GM03348 (cell line): ENCODE measurements around the gene GPR61.
A peak's percentile ranks its signal among the peaks of the same experiment; 100 is the strongest.

Experiments
- DNase-seq: peaks from one replicate; pipeline ENCODE4 v3.0.0; 2012; ENCODE audit warnings: low spot score

The GPR61 gene

GRCh38 chr1:109508873-109509175 is 30.8 kb upstream of the GPR61 start:
- no peak for DNase-seq

DNA sequence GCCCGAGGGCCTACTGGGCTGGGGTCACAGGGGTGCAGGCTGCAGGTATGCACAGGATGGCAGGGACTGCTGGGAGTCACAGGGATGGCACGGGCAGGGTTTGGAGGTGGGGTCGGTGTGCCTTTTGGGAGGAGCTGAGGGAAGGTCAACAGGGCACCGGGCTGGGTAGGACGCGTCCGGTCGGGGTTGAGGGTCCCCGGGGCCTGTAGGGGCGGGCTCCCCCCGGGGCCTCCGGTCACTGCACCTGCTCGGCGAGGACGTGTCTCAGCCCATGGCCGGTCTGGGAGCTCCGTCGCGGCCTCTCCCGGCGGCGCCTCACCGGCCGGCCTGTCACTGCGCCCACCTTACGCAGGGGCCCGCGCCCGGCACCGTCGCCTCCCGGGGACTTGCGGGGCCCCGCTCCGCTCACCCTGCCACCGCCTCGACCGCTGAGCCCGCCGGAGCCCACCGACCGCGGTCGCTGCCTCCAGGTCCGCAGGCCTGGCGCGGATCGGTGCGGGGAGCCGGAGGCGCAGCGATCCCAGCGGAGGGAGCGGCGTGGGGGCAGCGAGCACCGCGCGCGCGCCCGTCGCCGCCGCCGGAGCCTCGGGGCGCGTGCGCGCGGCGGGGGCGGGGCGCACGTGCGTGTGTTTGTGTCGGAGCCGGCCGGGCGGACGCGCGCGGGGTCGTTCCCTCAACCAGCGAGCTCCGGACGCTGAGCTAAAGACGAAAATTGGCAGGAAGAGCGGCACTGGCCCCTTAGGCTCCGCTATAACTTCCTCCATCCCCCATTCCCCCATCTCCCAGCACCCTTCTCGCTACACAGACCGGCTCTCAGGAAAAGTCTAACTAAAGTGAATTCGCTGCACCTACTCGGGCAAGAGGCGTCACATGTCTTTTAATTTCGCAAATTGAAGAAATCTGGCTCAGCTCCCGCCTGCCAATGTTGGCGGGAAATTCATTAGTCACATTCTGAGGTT is 30.2 kb upstream of the GPR61 start, which contains the start of gene AMIGO1:
AMIGO1 (minus strand) TSS at position 552 of the 959 bp plus-strand sequence. CDS start 815 bp downstream, outside the sequence.
- DNase-seq = peak; percentile 95

GRCh38 chr1:109513110-109513710 is 26.5 kb upstream of the GPR61 start:
- DNase-seq = no peak

DNA sequence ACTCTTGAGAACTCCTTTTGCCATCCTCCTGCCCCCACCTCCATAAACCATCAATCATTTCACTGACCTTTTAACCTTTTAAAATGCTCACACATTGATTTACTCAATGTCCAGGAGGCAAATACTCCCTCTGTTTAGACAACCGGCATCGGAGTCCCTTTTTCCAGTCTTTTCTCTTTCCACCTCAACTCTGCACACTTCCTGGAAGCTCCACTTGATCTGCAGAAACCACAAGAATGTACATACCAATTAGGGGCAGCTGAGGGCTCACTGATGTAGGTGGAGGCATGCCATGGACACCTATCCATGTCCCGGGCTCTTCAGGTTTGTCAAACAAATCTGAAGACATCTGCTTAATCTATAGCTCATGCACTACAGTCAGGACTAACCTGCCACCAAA is 24.8 kb upstream of the GPR61 start:
- DNase-seq = no peak

GRCh38 chr1:109516872-109517271 is 22.8 kb upstream of the GPR61 start:
- no peak for DNase-seq

DNA sequence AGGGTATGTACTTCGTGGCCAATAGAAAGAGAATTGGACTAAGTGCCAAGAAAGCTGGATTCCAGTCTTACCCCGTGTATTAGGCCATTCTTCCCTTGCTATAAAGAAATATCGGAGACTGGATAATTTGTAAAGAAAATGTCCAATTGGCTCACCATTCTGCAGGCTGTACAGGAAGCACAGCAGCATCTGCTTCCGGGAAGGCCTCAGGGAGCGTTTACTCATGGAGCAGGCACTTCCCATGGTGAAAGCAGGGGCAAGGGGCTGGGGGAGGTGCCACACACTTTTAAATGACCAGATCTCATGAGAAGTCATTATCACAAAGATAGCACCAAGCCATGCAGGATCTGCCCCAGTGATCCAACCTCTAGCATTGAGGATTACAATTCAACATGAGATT is 22.3 kb upstream of the GPR61 start:
- no peak for DNase-seq

DNA sequence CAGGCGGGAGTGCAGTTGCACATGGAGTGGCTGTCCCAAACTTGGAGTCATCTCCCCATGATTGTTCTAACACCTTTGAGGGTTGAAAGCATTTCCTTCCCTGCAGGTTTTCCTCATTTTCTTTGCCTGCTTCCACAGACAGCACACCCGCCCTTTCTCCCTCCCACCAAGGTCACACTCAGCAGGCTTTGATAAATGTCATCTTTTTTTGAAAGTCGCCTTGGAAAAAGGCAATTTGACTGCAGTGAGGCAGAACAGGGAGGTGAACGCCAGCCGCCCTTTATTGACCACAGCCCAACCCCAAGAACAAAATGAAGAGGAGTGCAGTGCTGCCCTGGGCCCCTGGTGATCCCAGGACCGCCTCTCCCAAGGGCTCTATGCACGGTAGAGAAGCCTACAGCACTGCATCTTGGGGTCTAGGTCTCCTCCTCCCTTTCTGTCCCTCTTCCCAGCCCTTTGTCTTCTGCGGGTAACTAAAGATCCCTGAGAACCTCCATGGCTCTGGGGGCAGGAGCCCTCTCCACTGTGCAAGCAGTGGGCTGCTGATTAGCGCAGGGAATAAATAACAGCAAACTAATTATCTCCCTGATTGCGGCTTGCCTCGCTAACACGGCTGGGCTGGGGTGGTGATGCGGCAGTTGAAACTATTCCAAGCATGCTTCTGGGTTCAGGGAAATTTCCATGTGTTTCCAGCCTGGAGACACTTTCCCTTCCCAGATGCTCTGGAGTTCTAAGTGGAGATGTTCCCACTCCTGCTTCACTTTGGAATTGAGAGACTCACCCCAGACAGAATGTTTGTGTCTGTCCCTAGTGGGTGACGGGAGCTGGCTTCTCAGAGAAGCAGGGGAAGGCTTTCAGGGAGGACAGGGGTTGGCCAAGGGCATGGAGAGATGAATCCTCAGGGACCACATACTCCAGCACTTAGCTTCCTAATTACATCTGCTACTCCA is 18.4 kb upstream of the GPR61 start:
- peak; percentile 52 for DNase-seq

DNA sequence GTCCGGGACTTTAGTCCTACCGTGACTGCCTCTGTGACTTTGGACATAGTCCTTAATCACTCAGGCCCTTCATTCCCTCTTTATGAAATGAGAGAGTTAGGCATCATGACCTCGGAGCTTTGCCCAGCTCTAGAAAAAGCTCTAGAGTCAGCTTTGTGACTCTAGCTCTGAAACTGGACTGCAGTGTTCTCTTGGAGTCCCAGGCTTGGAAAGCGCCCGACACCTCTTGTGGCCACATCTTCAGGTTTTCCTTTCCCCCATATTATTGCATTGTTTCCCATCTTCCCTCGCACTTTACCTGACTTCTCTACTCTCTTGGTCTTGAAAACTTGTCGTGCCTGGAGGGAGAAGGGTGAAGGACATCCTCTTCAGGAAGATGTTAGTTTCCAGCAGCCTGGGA is 17.6 kb upstream of the GPR61 start:
- DNase-seq = no peak

DNA sequence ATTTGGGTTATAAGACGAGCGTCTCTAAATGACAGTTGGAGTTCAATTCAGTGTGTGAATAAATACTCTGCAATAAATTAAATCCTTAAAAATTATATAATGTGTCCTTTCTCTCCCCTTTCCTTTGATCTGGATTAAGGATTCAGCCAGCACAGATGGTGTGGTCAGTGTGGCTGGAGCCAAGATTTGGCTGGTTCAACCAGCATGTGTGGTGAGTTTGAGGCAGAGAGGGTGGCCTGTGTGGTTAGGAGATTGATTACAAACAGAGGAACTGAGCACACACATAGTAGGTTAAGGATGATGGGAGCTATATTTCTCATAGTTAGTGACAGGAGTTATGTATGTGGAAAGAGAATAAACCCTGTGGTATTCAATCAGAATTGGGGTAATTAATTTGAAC is 16.0 kb upstream of the GPR61 start:
- DNase-seq = no peak

GRCh38 chr1:109527098-109527811 is 12.4 kb upstream of the GPR61 start:
- no peak for DNase-seq

- DNase-seq = no peak
Observed at GRCh38 chr1:109527846-109528695, 11.6 kb upstream of the GPR61 start.

- DNase-seq = no peak
Observed at GRCh38 chr1:109528712-109529111, 11.0 kb upstream of the GPR61 start.

DNA sequence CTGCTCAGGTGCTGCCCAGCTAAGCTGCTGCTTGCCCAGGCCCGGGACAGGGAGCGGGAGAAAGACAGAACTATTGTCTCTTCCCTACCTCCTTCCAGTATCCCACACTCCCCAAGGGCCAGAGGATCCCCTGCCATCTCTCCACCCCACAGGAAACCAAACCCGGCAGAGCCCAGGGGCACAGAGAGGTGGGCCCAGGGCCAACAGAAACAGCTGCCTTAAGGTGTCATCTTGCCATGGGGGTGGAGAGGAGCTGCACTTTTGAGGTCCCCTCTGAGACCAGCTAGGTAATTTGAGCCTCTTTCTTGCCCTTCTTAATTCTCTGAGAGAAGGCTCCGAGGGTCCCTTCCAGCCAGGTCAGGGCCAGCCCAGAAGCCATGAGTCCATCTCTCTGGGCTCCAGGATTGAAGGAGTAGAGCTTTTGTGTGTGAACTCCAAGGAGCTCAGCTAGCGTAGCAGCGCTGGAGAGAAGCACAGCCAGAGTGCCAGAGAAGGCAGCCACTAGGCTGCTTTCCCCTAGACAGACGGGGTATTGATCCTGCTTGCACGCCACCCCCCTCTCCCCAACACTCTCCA is 9.7 kb upstream of the GPR61 start:
- no peak for DNase-seq

GRCh38 chr1:109530457-109531087 is 9.1 kb upstream of the GPR61 start:
- no peak for DNase-seq

- DNase-seq = no peak
Observed at GRCh38 chr1:109531380-109531779, 8.3 kb upstream of the GPR61 start.

- no peak for DNase-seq
Observed at GRCh38 chr1:109531826-109532364, 7.8 kb upstream of the GPR61 start.

DNA sequence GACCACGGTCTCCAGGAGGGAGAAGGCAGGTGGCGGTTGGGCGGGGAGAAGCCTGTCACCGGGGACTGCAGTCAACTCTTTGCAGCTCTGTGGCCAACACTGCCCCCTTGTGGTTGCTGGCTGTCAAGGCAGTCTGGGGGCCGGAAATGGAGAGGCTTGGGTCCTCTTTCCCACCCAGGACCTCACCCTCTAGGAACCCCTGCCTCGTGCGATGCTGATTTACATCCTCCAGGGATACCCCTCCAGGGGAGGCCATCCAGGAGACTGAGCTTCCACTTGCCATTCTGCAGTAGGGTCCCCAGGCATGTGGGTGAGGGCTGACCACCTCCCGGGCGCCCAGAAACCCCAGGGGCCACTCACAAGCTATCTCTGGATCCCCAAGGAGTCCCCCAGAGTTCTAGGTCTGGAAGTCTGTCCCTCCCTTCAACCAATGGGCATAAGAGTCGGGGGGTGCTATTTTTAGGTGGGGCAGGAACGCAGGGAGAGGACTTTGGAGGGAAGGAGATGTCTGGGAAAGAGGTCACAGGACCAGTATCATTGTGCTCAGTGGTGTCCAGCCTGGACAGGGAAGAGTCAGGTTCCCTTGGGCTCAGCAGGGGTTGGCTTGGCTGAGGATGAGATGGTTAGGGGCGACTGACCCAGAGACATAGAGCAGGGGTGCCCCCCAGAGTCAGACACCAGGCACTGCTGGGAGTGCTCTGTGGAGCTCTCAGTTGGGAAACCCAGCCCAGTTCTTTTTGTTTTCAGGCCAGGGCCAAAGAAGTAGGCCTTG is 7.1 kb upstream of the GPR61 start:
- DNase-seq = peak; percentile 91

DNA sequence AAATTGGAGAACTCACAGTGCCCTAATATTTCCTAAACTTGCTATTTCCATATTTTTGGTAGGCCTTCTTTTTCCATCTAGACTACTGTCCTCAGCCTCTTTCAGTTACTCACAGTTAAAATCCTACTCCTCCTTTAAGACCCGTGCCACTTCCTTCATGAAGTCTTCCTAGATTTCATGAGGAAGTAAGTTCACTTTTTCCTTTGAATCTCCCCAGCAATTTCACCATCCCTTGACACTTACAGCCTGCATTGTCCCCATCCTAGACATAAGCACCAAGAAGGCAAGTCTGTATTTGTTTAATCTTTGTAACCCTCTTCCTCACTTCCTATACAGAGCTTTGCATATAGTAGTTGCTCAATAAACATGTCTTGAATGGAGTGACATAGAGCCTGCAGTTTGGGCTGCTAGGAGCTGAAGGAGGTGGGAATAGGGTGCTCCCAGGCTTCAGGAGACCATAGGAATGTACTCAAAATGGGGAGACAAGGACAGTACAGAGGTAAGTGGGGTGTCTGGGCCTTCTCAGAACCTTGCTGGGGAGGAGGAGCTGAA is 5.3 kb upstream of the GPR61 start:
- DNase-seq = no peak

GRCh38 chr1:109535481-109535880 is 4.2 kb upstream of the GPR61 start:
- DNase-seq = no peak
